Endothelial cell of umbilical vein (primary cell): Measurements from ENCODE around the gene SLC7A10. TPM values are rescaled to one million over a fixed set of nuclear protein-coding genes. Genes with fewer than 3 reads are reported as not detected.

Experiments used
- BruUV-seq: library from RNA; stranded (reverse); fragments of 400-500 nt; replicated peaks from 2 replicates; lab custom pipeline; 2021; lab: Mats Ljungman, UMichigan
- CTCF ChIA-PET: fragments of 300-600, 350-600 bp; sonication (Branson Sonifier 250); formaldehyde crosslinking; loops from one replicate; lab custom pipeline; 2021; ENCODE audit warnings: antibody characterized with exemption, inconsistent platforms; lab: Charles Lee
- POLR2A ChIA-PET: fragments of 300-600, 350-600 bp; sonication (Branson Sonifier 250); formaldehyde crosslinking; loops from one replicate; lab custom pipeline; 2021; ENCODE audit warnings: antibody characterized with exemption, inconsistent platforms; lab: Charles Lee
- DNase-seq: peaks from one replicate; pipeline ENCODE4 v3.0.0-alpha.2; 2011; ENCODE audit warnings: low read depth, low spot score
- FAIRE-seq: peaks from 2 replicates; lab custom pipeline; 2011; peaks lifted over from hg19 to GRCh38; lab: Jason Lieb, UNC
- H2AFZ ChIP-seq: 2 replicates; pipeline ENCODE4 v1.6.0; 2012; ENCODE audit warnings: low read depth, low read length, control low read depth, inconsistent platforms
- H3K27ac ChIP-seq: 2 replicates; pipeline ENCODE4 v1.5.1; 2011; ENCODE audit warnings: low read depth, mild to moderate bottlenecking, control low read depth, low read length, moderate library complexity; ENCODE audit not compliant: insufficient read depth
- H3K27me3 ChIP-seq, 2 experiments: 2 replicates each; pipeline versions ENCODE4 v1.6.0 to v1.6.1; 2011; ENCODE audit warnings: low read length in 2 of 2, mixed read lengths in 1 of 2; ENCODE audit not compliant: control insufficient read depth in 2 of 2, insufficient read depth in 2 of 2
- H3K36me3 ChIP-seq, 2 experiments: 2 replicates in 1 of 2; 3 replicates in 1 of 2; pipeline ENCODE4 v1.5.1; 2011; ENCODE audit warnings: low read length in 2 of 2, mild to moderate bottlenecking in 1 of 2, moderate library complexity in 1 of 2; ENCODE audit not compliant: control insufficient read depth in 2 of 2, insufficient read depth in 2 of 2; ENCODE audit errors: extremely low read depth in 1 of 2
- H3K4me1 ChIP-seq: 3 replicates; pipeline ENCODE4 v1.5.1; 2011; ENCODE audit warnings: mild to moderate bottlenecking, low read length; ENCODE audit not compliant: control insufficient read depth, insufficient read depth; ENCODE audit errors: extremely low read depth
- H3K4me2 ChIP-seq: 2 replicates; pipeline ENCODE4 v1.6.1; 2011; ENCODE audit warnings: low read length, control low read depth, mixed read lengths; ENCODE audit not compliant: insufficient read depth
- H3K4me3 ChIP-seq, 3 experiments: fragments of 200-600 bp in 1 of 3; sonication (generic), shearing (Covaris generic) in 1 of 3; replicated peaks in 1 of 3; 2 replicates each; pipeline ENCODE4 v1.5.1; 2011 to 2016; ENCODE audit warnings: control low read depth in 3 of 3, low read length in 3 of 3, mild to moderate bottlenecking in 2 of 3, inconsistent platforms in 1 of 3, low read depth in 1 of 3, moderate library complexity in 1 of 3; ENCODE audit not compliant: insufficient read depth in 1 of 3
- H3K79me2 ChIP-seq: 2 replicates; pipeline ENCODE4 v1.6.0; 2012; ENCODE audit warnings: low read length, inconsistent platforms; ENCODE audit not compliant: control insufficient read depth, insufficient read depth
- H3K9ac ChIP-seq: replicated peaks from 2 replicates; pipeline ENCODE3; 2011; ENCODE audit warnings: low read length, control low read depth; ENCODE audit not compliant: insufficient read depth; ENCODE audit errors: extremely low read depth
- H3K9me1 ChIP-seq: replicated peaks from 3 replicates; pipeline ENCODE4 v1.6.0; 2011; ENCODE audit warnings: mild to moderate bottlenecking, low read length; ENCODE audit not compliant: control insufficient read depth, insufficient read depth; ENCODE audit errors: extremely low read depth
- H3K9me3 ChIP-seq: replicated peaks from 2 replicates; pipeline ENCODE4 v1.5.1; 2012; ENCODE audit warnings: low read length, inconsistent platforms; ENCODE audit not compliant: control insufficient read depth, insufficient read depth
- H4K20me1 ChIP-seq: replicated peaks from 2 replicates; pipeline ENCODE3; 2011; ENCODE audit warnings: mild to moderate bottlenecking, low read length; ENCODE audit not compliant: control insufficient read depth, insufficient read depth; ENCODE audit errors: extremely low read depth
- CTCF ChIP-seq, 2 donors: IDR thresholded peaks; 1 replicate in 1 of 2; 2 replicates in 1 of 2; pipeline ENCODE4 v1.5.1; 2011; ENCODE audit warnings: low read length in 2 of 2, mild to moderate bottlenecking in 2 of 2, moderate library complexity in 2 of 2, control low read depth in 1 of 2, inconsistent platforms in 1 of 2, low read depth in 1 of 2; ENCODE audit not compliant: insufficient read depth in 1 of 2; ENCODE audit errors: extremely low read depth in 1 of 2
- EZH2 ChIP-seq: IDR thresholded peaks from 2 replicates; pipeline ENCODE4 v1.6.1; 2012; ENCODE audit warnings: borderline replicate concordance, low read depth, mild to moderate bottlenecking, moderate library complexity, low read length, inconsistent platforms; ENCODE audit not compliant: severe bottlenecking
- FOS ChIP-seq: IDR thresholded peaks from 2 replicates; pipeline ENCODE4 v1.6.1; 2011; ENCODE audit warnings: mild to moderate bottlenecking, low read length, moderate library complexity, borderline replicate concordance; ENCODE audit not compliant: insufficient read depth
- GATA2 ChIP-seq: IDR thresholded peaks from 2 replicates; pipeline ENCODE4 v1.7.0; 2011; ENCODE audit warnings: low read depth, mild to moderate bottlenecking, moderate library complexity, mixed read lengths, low read length; ENCODE audit not compliant: insufficient read length, insufficient read depth
- JUN ChIP-seq: IDR thresholded peaks from 2 replicates; pipeline ENCODE4 v1.6.1; 2011; ENCODE audit warnings: borderline replicate concordance, low read depth; ENCODE audit not compliant: insufficient read length, insufficient read depth
- MAX ChIP-seq: IDR thresholded peaks from 2 replicates; pipeline ENCODE4 v1.6.1; 2011; ENCODE audit not compliant: insufficient read depth, insufficient read length
- MYC ChIP-seq: IDR thresholded peaks from one replicate; pipeline ENCODE4 v1.6.1; 2011; ENCODE audit warnings: mild to moderate bottlenecking, low read depth, low read length
- POLR2A ChIP-seq: IDR thresholded peaks from 2 replicates; pipeline ENCODE4 v1.6.1; 2012; ENCODE audit warnings: low read depth, mild to moderate bottlenecking, control low read depth, low read length
- POLR2AphosphoS5 ChIP-seq: IDR thresholded peaks from 2 replicates; pipeline ENCODE4 v1.6.1; 2012; ENCODE audit warnings: low read depth, mild to moderate bottlenecking, control low read depth, low read length, moderate library complexity; ENCODE audit not compliant: insufficient read depth
- dilution Hi-C: fragments of 300-500 bp; cut with MboI; formaldehyde crosslinking; loops from one replicate; pipeline ENCODE4 v1.15.0; 2019; ENCODE audit warnings: low sequenced_read_pairs; ENCODE audit not compliant: extremely low pct_ligation_motif_present
- intact Hi-C: fragments of 100-400 bp; cut with micrococcal nuclease; formaldehyde crosslinking; loops from one replicate; pipeline ENCODE4 v1.10.0; 2022
- polyA plus RNA-seq, 4 experiments: library from polyadenylated mRNA; depleted of rRNA in 3 of 4; stranded (reverse) in 3 of 4; unstranded in 1 of 4; fragments of >200 nt; gene quantifications; 2 replicates each; pipeline versions ENCODE4 v1.2.1 to v1.2.3, GENCODE V29; 2011 to 2012; ENCODE audit warnings: missing spikeins in 1 of 4
- total RNA-seq: library from RNA; stranded (reverse); gene quantifications from 2 replicates; pipeline ENCODE4 v1.2.3, GENCODE V29; 2021

SLC7A10 gene
- total and polyA plus RNA-seq, 2 donors (not counting 3 experiments of a cell fraction or from before 2014, with no cell fraction given), result not detected

GRCh38 chr19:33168528-33168927 is 57.1 kb downstream of the SLC7A10 start:
- FAIRE-seq, result no peak
- Histone ChIP-seq H4K20me1 (no peaks in the 10 kb centered on the region), H3K36me3 (no peaks in the 10 kb centered on the region), H3K27me3 (no peaks in the 10 kb centered on the region), H3K9me3 (no peaks in the 10 kb centered on the region), H3K79me2 (no peaks in the 10 kb centered on the region), H2AFZ (no peak overlapping the region), H3K9ac (no peak overlapping the region), H3K4me3 (no peak overlapping the region), H3K4me2 (no peak overlapping the region), H3K27ac (no peak overlapping the region), H3K9me1 (no peaks in the 10 kb centered on the region), H3K4me1 (no peaks in the 10 kb centered on the region)
- no peak for TF ChIP-seq MYC
- TF ChIP-seq FOS, result no peak
- no peak for TF ChIP-seq POLR2A
- no peak for TF ChIP-seq GATA2
- TF ChIP-seq EZH2, result no peak
- no peak for TF ChIP-seq MAX
- no peak for TF ChIP-seq POLR2AphosphoS5
- no peak for TF ChIP-seq JUN
- no peak for TF ChIP-seq CTCF (IDR thresholded peaks at IDR 0.05; ENCODE audit: extremely low read depth in 1 of 2, insufficient read depth in 1 of 2, low read depth in 1 of 2, low read length in 2 of 2)
- no peak for DNase-seq
- intact Hi-C loops (no loop called here), dilution Hi-C loops (no loop called here)
- ChIA-PET CTCF (interaction anchor here (0.9 kb wide), 1 partner anchor 16 kb away, joined by 3 read pairs; no protein-coding TSS in a partner anchor), POLR2A (no interaction called here)
- no TSS peak for BruUV-seq
